K562 (cell line): ENCODE measurements around the gene ESRRB. TPM values are rescaled to one million over a fixed set of nuclear protein-coding genes. Genes with fewer than 3 reads are reported as not detected.

Source experiments
- DMBX1 ChIP-seq: fragments of 250-450 bp; sonication (Bioruptor Pico); IDR thresholded peaks from 2 replicates; pipeline ENCODE4 v1.8.0; 2022; ENCODE audit warnings: inconsistent platforms, mild to moderate bottlenecking, moderate library complexity, borderline replicate concordance
- JUN ChIP-seq, 2 experiments: sonication (generic) in 1 of 2; formaldehyde crosslinking in 1 of 2; IDR thresholded peaks; 2 replicates each; pipeline versions ENCODE4 v1.6.1 to v1.8.0; 2012 to 2022; ENCODE audit warnings: borderline replicate concordance in 2 of 2, mild to moderate bottlenecking in 2 of 2, improper control_type of control experiment in 1 of 2, low read depth in 1 of 2, low read length in 1 of 2, missing genetic modification reagents in 1 of 2
- MAX ChIP-seq: sonication (generic); formaldehyde crosslinking; IDR thresholded peaks from 2 replicates; pipeline ENCODE4 v1.9.0; 2022; ENCODE audit warnings: mild to moderate bottlenecking, missing genetic modification reagents
- NCOA6 ChIP-seq: fragments of 450-650 bp; IDR thresholded peaks from 2 replicates; pipeline ENCODE4 v1.6.1; 2017; ENCODE audit warnings: mild to moderate bottlenecking
- REST ChIP-seq, 2 experiments: fragments of 450-650 bp; formaldehyde crosslinking in 1 of 2; IDR thresholded peaks; 2 replicates each; pipeline versions ENCODE4 v1.4.0 to v1.6.1; 2014 to 2020; ENCODE audit warnings: mild to moderate bottlenecking in 2 of 2, borderline replicate concordance in 1 of 2, low read depth in 1 of 2
- SOX6 ChIP-seq: fragments of 450-650 bp; IDR thresholded peaks from 2 replicates; pipeline ENCODE4 v1.6.1; 2014; ENCODE audit warnings: mild to moderate bottlenecking
- TCF7 ChIP-seq: sonication (generic); IDR thresholded peaks from 2 replicates; pipeline ENCODE4 v1.6.1; 2016; ENCODE audit warnings: antibody characterized with exemption, borderline replicate concordance
- ZNF121 ChIP-seq: sonication (generic); formaldehyde crosslinking; conservative IDR thresholded peaks from 2 replicates; pipeline ENCODE4 v1.8.0; 2022; ENCODE audit warnings: missing genetic modification reagents
- ZNF707 ChIP-seq: fragments of 250-450 bp; sonication (Bioruptor Pico); conservative IDR thresholded peaks from 2 replicates; pipeline ENCODE4 v1.8.0; 2022; ENCODE audit warnings: inconsistent platforms, mild to moderate bottlenecking, moderate library complexity
- polyA plus RNA-seq, 8 experiments: library from polyadenylated mRNA; depleted of rRNA in 4 of 8; stranded (reverse) in 5 of 8; unstranded in 3 of 8; fragments of >200 nt; fragmentation: Nextera tagmentation in 2 of 8; fragmentation: Illumina TruSeq in 1 of 8; extraction: Ambion mirVana in 2 of 8; extraction: Trizol in 1 of 8; gene quantifications; 2 replicates each; pipeline versions ENCODE4 v1.2.1 to v1.2.3, GENCODE V29; 2011 to 2014; ENCODE audit warnings: inconsistent platforms in 1 of 8, missing spikeins in 1 of 8
- total RNA-seq, 7 experiments: library from RNA; depleted of rRNA in 6 of 7; stranded (reverse); fragments of >200 nt in 6 of 7; fragmentation: Illumina TruSeq in 2 of 7; extraction: Trizol in 2 of 7; gene quantifications; 2 replicates each; pipeline versions ENCODE4 v1.2.1 to v1.2.3, GENCODE V29; 2011 to 2021; ENCODE audit warnings: low replicate concordance in 1 of 7
- TF ChIP-seq, protein P1 (sequence below): sonication (generic); formaldehyde crosslinking; IDR thresholded peaks from 2 replicates; pipeline ENCODE4 v1.9.0; 2022; ENCODE audit warnings: mild to moderate bottlenecking, missing genetic modification reagents
- TF ChIP-seq, protein P2 (sequence below): fragments of 150-350 bp; conservative IDR thresholded peaks from 2 replicates; pipeline ENCODE4 v1.6.1; 2014; ENCODE audit warnings: low read length

ESRRB gene
- total and polyA plus RNA-seq, 9 of the 15 experiments (the other 6 are each of a cell fraction or from before 2014, with no cell fraction given): 3.2 to 24.7 (median 14.5) TPM

GRCh38 chr14:76380991-76381390, 5.1 kb downstream of the ESRRB start (continued):
- TF ChIP-seq REST (IDR thresholded peaks at IDR 0.05; ENCODE audit: borderline replicate concordance): no peak
- no peak for TF ChIP-seq REST (CRISPR knock-in tag; IDR thresholded peaks at IDR 0.05; ENCODE audit: low read depth)
- TF ChIP-seq, protein P1, sequence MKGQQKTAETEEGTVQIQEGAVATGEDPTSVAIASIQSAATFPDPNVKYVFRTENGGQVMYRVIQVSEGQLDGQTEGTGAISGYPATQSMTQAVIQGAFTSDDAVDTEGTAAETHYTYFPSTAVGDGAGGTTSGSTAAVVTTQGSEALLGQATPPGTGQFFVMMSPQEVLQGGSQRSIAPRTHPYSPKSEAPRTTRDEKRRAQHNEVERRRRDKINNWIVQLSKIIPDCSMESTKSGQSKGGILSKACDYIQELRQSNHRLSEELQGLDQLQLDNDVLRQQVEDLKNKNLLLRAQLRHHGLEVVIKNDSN (CRISPR knock-in tag): no peak
- no peak for TF ChIP-seq ZNF707 (CRISPR knock-in tag)
- no peak for TF ChIP-seq DMBX1 (CRISPR knock-in tag)
- TF ChIP-seq MAX: no peak
- TF ChIP-seq NCOA6: no peak
- TF ChIP-seq JUN (IDR thresholded peaks at IDR 0.05; ENCODE audit: borderline replicate concordance, low read depth, low read length): no peak
- TF ChIP-seq JUN (CRISPR knock-in tag; IDR thresholded peaks at IDR 0.05; ENCODE audit: borderline replicate concordance): no peak
- no peak for TF ChIP-seq ZNF121 (CRISPR knock-in tag)
- TF ChIP-seq TCF7: no peak
- TF ChIP-seq SOX6: no peak
- TF ChIP-seq, protein P2, sequence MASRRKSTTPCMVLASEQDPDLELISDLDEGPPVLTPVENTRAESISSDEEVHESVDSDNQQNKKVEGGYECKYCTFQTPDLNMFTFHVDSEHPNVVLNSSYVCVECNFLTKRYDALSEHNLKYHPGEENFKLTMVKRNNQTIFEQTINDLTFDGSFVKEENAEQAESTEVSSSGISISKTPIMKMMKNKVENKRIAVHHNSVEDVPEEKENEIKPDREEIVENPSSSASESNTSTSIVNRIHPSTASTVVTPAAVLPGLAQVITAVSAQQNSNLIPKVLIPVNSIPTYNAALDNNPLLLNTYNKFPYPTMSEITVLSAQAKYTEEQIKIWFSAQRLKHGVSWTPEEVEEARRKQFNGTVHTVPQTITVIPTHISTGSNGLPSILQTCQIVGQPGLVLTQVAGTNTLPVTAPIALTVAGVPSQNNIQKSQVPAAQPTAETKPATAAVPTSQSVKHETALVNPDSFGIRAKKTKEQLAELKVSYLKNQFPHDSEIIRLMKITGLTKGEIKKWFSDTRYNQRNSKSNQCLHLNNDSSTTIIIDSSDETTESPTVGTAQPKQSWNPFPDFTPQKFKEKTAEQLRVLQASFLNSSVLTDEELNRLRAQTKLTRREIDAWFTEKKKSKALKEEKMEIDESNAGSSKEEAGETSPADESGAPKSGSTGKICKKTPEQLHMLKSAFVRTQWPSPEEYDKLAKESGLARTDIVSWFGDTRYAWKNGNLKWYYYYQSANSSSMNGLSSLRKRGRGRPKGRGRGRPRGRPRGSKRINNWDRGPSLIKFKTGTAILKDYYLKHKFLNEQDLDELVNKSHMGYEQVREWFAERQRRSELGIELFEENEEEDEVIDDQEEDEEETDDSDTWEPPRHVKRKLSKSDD: no peak
- TF ChIP-seq, all 486 proteins: peak for 0
